ENCODE measurements around the gene PCNT.
"Not testable (repeated sequence)": the region's sequence is repeated elsewhere in the genome, so short reads cannot be mapped to it uniquely, and the experiment has no call there.

Gene PCNT

DNA sequence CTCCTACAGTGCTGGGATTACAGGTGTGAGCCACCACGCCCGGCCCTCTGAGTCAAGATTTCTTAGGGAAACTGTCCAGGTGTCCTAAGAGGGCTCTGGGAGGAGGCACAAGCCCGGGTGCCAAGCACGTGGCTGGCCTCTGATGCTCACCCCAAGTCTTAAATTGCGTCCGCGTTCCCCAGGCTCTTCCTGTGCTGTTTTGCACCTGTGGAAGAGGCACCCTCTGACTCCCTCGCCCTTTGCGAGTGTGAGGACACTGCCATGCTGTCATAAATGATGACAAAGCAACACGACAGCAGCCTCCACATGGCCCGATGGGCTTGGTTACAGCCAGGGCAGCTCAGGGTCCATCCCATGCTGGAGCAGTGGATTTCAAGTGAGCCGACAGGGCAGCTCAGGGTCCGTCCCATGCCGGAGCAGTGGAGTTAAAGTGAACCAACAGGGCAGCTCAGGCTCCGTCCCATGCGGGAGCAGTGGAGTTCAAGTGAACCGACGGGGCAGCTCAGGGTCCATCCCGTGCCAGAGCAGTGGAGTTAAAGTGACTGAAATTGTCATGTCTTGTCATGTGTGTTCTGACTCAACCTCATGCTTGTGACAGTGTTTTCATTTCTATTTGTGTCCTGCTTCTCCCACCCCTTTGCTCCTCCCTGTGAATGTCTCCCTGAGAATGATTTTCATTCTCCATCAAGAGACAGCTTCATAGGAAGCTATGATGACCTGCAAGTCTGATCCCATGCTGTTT lies 33.9 kb downstream of the PCNT start:
- no peak for DNase-seq

DNA sequence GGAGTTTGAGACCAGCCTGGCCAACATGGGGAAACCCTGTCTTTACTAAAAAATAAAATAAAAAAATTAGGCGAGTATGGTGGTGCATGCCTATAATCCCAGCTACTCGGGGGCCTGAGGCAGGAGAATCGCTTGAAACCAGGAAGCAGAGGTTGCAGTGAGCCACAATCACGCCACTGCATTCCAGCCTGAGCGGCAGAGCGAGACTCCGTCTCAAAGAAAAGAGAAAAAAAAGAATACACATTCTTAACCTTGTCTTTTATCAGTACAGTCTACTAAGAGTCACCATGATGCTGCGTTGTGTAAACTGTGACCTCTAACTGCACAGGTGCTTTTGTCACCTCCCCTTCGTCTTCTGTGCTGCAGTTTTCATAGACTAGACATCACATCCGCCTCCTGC lies 37.2 kb downstream of the PCNT start:
- no peak for DNase-seq

DNA sequence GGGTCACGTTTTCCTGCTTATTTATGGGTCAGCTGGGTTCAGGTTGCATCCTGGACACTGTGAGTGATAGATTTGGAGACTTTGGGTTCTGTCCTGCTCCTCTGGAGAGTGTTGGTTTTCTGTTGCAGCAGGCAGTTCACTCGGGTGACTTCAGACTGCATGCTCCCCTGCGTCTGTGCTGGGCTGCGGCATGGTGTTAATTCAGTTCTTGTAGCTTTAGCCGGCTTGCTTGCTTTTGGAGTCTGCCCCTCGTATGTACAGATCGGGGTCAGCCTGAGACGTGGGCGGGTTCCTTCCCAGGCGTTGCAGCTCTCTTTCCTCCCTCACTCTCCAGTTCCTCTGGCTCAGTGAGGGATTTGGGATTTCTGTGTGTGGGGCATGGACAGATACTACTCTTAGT lies 38.0 kb downstream of the PCNT start:
- DNase-seq: no peak

DNA sequence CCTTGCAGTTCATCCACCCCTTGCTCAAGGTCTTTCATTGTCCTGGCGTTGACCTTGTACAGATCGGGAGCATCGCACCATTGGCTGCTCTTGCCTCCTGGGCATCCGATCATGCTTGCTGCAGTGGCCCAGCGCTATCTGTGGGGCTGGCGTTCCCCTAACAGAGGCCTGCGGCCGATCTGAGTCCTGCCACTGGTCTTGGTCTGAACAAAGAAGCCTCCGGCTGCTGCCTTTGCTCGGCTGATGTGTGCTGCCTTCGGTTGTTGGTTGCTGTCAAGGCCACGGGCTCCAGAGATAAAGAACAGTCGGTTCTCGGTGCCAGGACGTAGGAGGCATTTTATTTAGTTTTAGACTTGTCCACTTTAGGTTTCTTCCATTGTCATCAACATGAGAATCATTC lies 39.0 kb downstream of the PCNT start:
- DNase-seq: no peak

DNA sequence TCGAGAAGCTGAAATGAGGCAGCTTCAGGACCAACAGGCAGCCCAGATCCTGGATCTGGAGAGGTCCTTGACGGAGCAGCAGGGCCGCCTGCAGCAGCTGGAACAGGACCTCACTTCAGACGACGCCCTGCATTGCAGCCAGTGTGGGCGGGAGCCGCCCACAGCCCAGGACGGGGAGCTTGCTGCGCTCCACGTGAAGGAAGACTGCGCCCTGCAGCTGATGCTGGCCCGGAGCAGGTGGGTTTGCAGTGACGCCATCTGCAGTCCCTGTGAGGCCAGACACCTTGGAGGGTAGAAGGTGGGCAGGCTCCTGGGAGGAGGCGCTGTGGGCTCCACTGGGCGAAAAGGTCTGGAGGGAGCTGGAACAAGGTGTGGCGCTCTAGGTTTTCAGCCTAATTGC lies 39.7 kb downstream of the PCNT start:
- no peak for DNase-seq

DNA sequence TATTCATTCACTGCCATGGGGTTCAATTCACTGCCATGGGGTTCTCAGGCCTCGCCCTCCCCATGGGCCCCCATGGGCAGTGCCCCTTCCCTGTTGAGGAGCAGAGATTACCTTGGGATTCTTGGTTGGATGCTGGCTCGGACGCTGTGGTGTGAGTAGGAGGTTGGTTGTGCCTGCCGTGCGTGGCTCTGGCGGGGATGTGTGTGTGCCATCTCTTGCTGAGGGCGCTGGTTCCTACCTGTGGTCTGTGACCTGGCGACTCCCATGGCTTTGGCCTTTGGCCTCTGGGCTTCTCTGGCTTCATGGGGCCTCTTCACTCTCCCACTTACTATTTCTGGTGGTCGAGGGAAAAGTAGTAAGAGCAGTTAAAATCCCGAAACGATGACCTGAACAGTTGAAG lies 42.1 kb downstream of the PCNT start:
- DNase-seq: no peak

DNA sequence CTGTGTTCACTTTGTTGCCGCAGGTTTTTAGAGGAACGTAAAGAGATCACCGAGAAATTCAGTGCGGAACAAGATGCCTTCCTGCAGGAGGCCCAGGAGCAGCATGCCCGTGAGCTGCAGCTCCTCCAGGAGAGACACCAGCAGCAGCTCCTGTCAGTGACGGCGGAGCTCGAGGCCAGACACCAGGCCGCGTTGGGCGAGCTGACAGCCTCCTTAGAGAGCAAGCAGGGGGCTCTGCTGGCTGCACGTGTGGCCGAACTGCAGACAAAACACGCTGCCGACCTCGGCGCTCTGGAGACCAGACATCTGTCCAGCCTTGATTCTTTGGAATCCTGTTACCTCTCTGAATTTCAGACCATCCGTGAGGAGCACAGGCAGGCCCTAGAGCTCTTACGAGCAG lies 42.6 kb downstream of the PCNT start:
- no peak for DNase-seq

DNA sequence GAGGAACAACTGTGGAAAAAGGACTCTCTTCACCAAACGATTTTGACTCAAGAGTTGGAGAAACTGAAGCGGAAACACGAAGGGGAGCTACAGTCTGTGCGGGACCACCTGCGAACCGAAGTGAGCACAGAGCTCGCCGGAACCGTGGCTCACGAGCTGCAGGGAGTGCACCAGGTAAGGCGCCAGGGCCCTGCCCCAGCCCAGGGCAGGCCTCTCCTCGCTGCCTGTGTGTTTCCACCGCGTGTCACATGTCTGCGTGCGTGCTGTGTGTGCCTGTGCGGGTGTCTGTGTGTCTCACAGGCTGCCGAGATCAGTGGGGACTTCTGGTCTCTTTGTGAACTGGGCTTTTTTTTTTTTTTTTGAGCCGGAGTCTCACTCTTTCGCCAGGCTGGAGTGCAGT lies 43.0 kb downstream of the PCNT start:
- no peak for DNase-seq

DNA sequence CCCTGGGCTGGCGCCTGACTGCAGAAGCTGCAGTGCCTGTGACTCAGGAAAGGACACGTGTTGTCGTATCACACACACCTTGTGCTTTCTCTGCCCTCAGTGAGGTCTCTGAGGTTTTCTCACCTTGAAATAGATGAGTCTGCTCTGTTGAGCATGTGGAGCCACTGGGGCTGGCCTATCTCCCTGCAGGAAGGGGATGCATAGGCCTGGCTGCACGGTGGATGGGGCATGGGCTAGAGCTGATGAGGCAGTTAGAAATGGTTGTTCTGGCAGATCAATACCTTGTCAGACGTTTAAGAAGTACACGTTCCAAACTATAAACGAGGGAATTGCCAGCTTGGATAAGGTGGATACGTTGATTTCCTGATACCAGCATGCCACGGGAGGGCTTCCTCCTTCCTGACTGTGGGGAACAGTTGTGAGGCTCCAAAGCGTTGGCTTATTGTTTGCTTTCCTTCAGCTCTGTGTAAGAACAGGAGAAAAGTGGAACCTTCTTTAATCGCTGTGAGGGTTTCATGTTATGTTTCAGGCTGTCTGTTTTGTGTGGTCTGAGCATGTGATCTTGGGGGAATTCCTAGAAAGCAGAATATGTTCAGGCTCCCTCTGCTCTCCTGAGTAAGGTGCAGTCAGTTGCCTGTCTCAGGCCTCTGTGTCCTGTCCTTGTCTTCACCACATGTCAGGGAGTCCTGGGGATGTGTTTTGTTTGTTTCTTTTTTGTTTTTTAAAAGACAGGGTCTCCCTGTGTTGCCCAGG lies 44.8 kb downstream of the PCNT start:
- no peak for DNase-seq

DNA sequence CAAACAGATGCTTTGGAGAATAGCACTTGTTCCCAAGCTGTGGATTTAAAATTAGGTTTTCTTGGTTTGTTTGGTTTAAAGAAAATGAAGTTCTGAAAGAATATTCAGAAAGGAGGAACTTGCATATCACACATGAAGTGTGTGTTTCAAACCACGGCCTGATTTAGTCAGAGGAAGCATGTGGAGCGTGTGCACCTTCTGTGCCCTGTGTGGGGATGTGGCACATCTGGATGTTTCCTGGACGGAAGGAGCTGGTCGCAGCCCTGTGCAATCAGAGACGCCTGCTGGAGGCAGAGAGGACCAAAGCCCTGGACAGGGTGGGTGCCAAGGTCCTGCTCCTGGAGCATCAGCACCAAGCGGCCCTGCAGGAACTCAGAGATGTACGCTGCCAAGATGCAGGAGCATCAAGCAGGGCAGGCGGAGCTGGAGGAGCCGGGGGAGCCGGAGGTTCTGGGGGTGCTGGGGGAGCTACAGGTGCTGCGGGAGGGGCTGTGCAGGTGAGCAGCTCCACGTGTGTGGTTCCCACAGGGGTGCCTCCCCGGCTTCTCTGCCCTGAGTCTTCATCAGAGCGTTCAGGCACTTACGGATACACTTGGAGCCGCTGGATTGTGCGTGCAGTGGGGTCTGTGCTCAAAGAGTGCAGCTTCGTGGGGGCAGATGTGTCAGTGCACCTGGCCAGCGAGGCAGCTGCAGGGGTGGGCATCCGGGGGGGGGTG lies 45.7 kb downstream of the PCNT start:
- no peak for DNase-seq

DNA sequence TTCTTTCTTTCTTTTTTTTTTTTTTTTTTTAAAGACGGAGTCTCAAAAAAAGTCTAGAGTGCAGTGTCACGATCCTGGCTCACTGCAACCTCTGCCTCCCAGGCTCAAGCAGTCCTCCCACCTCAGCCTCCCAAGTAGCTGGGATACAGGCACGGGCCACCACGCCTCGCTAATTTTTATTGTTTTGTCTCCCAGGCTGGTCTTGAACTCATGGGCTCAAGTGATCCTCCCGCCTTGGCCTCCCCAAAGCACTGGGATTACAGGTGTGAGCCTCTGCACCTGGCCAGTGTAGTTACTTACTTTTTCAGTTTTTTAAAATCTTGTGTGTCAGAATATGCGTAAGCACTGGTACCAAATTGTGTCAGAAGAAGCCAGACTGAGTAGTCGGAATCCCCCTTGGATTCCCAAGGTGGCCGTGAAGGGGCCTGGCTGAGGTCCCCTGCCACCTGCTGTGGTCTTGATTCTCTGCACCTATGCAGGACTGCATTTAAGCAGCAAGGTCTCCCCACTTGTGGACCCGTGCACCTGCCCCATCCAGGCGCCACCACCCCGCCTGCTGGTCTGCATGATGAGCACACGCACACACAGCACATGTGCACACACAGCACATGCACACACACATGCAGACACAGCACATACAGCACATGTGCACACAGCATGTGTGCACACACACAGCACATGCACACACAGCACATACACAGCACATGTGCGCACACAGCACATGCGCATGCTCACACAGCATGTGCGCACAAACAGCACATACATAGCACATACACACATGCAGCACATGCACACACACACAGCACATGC lies 47.5 kb downstream of the PCNT start:
- no peak for DNase-seq

DNA sequence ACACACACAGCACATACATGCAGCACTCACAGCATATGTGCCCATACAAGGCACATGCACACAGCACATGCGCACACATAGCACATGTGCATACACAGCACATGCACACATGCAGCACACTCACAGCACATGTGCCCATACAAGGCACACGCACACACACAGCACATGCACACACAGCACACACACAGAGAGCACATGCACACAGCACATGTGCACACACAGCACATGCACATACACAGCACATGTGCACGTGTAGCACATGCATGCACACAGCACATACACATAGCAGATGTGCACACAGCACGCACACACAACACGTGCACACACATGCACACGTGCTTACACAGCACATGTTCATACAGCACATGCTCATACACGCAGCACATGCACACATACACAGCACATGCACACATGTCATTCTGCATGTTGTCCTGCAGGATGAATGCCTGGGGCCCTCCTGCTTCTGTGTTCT lies 48.1 kb downstream of the PCNT start:
- DNase-seq: no peak

DNA sequence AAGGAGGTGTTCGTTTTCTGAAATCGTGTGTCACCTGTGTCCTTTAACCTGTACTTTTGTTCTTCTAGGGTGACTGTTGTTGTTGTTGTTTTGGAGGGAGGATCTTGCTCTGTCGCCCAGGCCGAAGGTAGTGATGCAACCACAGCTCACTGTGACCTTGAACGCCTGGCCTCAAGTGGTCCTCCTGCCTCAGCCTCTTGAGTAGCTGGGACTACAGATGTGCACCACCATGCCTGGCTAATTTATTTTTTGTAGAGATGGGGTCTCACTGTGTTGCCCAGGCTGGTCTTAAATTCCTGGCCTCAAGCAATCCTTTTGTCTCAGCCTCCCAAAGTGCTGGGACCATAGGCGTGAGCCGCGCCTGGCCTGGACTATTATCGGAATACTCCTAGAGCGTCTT lies 49.0 kb downstream of the PCNT start:
- not testable (repeated sequence) for DNase-seq

DNA sequence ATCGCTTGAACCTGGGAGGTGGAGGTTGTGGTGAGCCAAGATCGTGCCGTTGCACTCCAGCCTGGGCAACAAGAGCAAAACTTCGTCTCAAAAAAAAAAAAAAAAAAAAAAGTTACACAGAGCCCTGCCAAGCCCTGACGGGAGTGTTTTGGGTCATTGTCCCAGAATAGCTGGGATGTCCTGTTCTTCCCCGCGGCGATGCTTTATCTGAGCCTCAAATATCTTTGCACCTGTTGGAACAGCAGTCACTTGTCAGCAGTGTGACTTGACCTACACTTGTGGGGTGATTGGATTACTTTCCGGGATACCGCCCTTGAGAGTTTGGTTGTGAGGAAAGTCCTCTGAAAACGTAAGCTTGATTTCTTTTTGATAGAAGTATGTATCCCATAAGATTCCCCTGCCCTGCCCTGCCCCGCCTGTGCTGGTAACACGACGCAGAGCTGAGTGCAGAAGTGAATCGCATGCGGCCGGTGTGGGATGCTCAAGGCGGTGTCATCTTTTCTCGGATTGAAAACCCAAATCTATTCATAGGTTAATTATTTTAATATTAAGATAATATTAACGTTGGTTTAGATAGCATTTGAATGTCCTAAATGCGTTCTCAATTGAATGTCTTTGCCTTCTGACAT lies 50.9 kb downstream of the PCNT start:
- no peak for DNase-seq

DNA sequence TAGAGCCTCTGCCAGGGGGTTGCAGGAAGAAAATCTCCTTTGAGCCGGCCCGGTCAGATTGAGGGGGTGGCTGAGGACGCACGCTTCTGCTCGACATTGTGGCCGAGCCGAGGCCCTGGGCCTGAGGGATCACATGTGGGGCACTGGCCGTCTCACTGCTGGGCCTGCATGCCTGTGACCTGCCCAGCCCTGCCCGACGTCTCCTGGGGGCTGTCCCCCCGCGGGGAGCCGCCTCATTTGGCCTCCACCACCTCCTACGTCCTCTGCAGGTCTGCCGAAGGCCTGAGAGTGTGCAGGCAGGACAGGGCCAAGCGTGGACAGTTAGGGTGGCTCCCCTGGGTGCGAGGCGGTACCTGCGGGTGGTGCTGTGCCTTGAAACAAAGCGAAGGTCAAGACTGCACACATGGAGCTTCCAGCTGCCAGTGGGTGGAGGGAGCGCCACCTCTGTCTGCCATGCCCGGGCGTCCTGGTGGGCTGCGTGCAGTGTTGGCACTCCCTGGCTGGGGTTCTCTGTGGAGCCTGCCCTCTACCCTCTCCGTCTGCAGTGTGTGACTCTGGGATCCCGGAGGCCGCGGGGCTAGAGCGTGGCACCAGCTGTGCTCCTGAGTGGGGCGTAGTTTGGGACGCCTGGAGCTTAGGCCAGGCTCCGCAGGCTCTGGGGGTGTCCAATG lies 51.7 kb downstream of the PCNT start:
- no peak for DNase-seq

DNA sequence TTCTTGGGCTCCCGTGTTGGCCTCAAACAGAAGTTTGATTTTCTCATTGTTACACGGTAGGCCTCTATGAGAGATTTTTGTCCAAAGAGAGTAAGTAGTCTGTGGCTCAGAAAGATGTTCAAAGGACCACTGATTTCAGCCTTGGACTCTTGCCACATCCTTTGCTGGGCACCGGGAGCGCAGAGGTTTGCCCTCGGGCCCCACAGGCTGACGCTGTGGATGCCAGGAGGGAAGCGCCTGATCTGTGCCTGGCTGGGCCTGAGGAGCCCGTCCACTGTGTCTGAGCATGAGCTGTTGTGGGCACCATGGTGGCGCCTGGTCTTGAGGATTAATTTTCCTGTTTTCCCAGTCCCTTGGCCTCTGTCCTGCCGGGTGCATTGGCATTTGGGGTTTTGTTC lies 52.3 kb downstream of the PCNT start:
- no peak for DNase-seq

DNA sequence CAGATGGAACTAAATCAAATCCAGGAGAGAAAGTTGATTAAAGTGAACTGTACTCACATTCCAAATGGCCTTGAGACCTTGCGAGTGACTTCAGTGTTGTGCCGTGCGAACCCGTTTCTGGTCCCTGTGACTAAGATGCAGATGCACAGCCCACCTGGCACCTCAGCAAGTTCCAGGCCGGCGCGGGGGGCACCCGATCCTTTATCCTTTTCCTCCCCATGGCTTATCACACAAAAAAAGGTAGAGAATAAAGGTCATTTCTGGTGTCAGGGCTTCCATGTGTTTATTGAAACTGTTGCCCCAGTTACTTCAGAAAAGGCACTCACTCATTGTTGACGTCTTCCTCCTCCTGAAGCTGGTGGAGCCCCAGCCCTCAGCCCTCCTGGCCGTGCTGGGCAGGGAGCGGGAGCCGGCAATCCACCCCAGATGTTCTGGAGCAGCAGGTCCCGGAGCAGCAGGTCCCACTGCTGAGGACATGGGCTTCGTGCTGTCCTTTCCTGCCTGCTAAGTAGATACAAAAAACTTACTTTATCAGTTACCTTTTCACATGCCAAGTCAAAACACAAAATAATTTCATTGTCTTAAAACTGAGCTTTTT lies 53.0 kb downstream of the PCNT start:
- no peak for DNase-seq

DNA sequence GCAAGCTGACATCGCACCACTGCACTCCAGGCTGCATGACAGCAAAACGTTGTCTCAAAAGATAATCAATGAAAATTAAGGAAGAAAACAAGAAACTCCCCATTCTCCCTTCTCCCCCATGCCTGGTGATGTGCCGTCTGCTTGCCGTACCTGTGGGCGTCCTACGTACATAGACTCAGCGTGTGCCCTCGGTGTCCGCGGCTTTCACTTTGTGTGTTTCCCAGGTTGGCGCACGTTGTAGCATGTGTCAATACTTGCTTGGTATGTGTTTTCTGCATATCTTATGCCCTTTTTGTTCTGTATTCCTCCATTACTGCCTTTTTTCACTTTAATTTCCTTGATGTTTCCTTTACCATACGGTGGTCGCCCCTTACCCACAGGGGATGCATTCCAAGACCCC lies 53.8 kb downstream of the PCNT start:
- DNase-seq: no peak

DNA sequence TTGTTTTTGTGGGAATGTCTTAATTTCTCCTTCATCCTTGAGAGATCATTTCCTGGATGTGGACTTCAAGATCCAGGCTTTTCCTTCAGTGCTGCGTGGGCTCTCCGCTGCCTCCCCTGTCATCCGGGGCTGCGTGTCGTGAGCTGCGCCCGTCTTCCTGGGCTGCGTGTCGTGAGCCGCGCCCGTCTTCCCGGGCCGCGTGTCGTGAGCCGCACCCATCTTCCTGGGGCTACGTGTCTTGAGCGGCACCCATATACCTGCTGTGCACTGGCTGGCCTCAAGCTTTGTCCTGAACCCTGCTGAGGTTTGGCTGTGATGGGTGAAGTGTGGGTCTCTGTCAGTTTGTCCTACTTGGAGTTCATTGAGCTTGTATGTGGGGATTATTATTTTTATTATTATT lies 55.1 kb downstream of the PCNT start:
- DNase-seq: no peak

DNA sequence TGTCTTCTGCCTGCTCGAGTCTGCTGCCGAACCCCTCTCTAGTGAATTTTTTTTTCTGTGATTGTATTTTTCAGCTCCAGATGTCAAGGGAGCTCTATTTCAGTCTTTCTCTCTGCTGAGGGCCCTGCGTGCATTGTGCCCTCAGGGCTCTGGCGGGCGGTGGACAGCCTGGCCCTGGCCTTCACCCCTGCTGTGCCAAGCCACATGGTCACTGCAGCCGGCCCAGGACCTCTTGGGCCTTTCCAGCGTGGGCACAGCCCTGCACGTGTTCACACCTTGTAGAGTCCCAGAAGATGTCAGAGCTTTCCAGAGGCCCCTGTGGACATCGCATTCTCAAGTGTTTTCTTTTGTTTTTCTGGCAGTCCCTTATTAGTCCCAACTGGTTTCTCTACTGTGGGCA lies 55.7 kb downstream of the PCNT start:
- DNase-seq: no peak

DNA sequence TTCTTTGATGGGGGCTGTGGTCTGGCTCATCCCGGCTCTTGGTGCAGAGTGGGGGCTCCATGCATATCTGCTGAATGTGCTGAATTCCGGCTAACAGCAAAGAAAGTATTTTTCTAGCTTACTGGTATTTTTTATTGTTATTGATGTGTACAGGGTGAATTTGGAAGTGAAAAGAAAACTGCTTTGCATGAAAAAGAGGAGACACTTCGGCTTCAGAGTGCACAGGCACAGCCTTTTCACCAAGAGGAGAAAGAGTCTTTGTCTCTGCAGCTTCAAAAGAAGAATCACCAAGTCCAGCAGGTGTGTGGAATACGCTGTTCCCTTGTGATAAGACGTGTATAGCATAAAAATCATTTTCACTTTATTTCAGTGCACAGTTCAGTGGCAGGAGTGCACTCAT lies 57.6 kb downstream of the PCNT start:
- no peak for DNase-seq

DNA sequence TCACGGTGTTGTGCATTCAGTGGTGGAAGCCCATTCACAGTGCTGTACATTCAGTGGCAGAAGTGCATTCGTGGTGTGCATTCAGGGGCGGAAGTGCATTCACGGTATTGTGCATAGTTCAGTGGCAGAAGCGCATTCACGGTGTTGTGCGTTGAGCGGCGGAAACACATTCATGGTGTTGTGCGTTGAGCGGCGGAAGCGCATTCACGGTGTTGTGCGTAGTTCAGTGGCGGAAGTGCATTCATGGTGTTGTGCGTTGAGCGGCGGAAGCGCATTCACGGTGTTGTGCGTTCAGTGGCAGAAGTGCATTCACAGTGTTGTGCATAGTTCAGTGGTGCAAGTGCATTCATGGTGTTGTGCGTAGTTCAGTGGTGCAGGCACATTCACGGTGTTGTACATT lies 60.6 kb downstream of the PCNT start:
- no peak for DNase-seq
